SK-N-SH (cell line): ENCODE data around the gene ATG4B. TPM values are rescaled to one million over a fixed set of nuclear protein-coding genes. Genes with fewer than 3 reads are reported as not detected.

Experiments
- CTCF ChIA-PET: fragments of 300-600, 350-600 bp; formaldehyde crosslinking; extraction: SDS; loops from one replicate; lab custom pipeline; 2021; lab: Yijun Ruan, JAX
- POLR2A ChIA-PET: fragments of 350-600 bp; sonication (Branson Sonifier 250); formaldehyde crosslinking; extraction: SDS; loops from one replicate; lab custom pipeline; 2020; ENCODE audit warnings: antibody characterized with exemption, inconsistent platforms; lab: Yijun Ruan, JAX
- DNase-seq: peaks from one replicate; pipeline ENCODE4 v3.0.0; 2012
- H2AFZ ChIP-seq: fragments of 200-600 bp; sonication (generic); 2 replicates; pipeline ENCODE4 v1.8.1; 2016; ENCODE audit warnings: antibody characterized with exemption, mild to moderate bottlenecking, low read depth
- H3F3A ChIP-seq: fragments of 200-600 bp; sonication (generic); replicated peaks from 2 replicates; pipeline ENCODE3; 2016; ENCODE audit warnings: antibody characterized with exemption, mild to moderate bottlenecking; ENCODE audit not compliant: insufficient read depth
- H3K27ac ChIP-seq, 2 experiments: fragments of 200-500 bp in 1 of 2; fragments of 200-600 bp in 1 of 2; sonication (Bioruptor generic) in 1 of 2; sonication (generic), shearing (Covaris generic) in 1 of 2; 2 replicates each; pipeline versions ENCODE4 v1.5.1 to v1.6.1; 2014 to 2016; ENCODE audit warnings: low read depth in 2 of 2, inconsistent platforms in 1 of 2, low read length in 1 of 2, mild to moderate bottlenecking in 1 of 2, mixed read lengths in 1 of 2
- H3K27me3 ChIP-seq: fragments of 200-600 bp; sonication (generic), shearing (Covaris generic); 2 replicates; pipeline ENCODE4 v1.6.1; 2016; ENCODE audit warnings: mixed run types; ENCODE audit not compliant: insufficient read depth
- H3K36me3 ChIP-seq, 2 experiments: fragments of 200-500 bp in 1 of 2; fragments of 200-600 bp in 1 of 2; sonication (Bioruptor generic) in 1 of 2; sonication (generic) in 1 of 2; replicated peaks in 1 of 2; 2 replicates each; pipeline versions ENCODE3 to v1.5.1; 2014 to 2016; ENCODE audit warnings: low read length in 1 of 2, mild to moderate bottlenecking in 1 of 2; ENCODE audit not compliant: insufficient read depth in 2 of 2, control insufficient read depth in 1 of 2
- H3K4me1 ChIP-seq, 2 experiments: fragments of 200-500 bp in 1 of 2; fragments of 200-600 bp in 1 of 2; sonication (Bioruptor generic) in 1 of 2; sonication (generic), shearing (Covaris generic) in 1 of 2; 2 replicates each; pipeline versions ENCODE4 v1.5.1 to v1.6.1; 2014 to 2016; ENCODE audit warnings: low read depth in 1 of 2, low read length in 1 of 2, mixed run types in 1 of 2; ENCODE audit not compliant: insufficient read depth in 2 of 2, control insufficient read depth in 1 of 2
- H3K4me2 ChIP-seq: fragments of 200-600 bp; sonication (generic), shearing (Covaris generic); 2 replicates; pipeline ENCODE4 v1.6.1; 2017; ENCODE audit warnings: mixed run types
- H3K4me3 ChIP-seq, 2 experiments: fragments of 200-500 bp in 1 of 2; fragments of 200-600 bp in 1 of 2; sonication (Bioruptor generic) in 1 of 2; sonication (generic), shearing (Covaris generic) in 1 of 2; 2 replicates each; pipeline versions ENCODE4 v1.5.1 to v1.8.1; 2014 to 2016; ENCODE audit warnings: low read depth in 2 of 2, inconsistent platforms in 1 of 2, low read length in 1 of 2, mild to moderate bottlenecking in 1 of 2, mixed read lengths in 1 of 2, moderate library complexity in 1 of 2
- H3K79me2 ChIP-seq: fragments of 200-600 bp; sonication (generic); 2 replicates; pipeline ENCODE4 v1.8.1; 2017; ENCODE audit warnings: mild to moderate bottlenecking; ENCODE audit not compliant: insufficient read depth
- H3K9ac ChIP-seq: fragments of 200-600 bp; sonication (generic); 2 replicates; pipeline ENCODE4 v1.6.1; 2017; ENCODE audit warnings: mixed run types
- H3K9me2 ChIP-seq: fragments of 200-600 bp; sonication (generic); 2 replicates; pipeline ENCODE4 v1.6.1; 2017; ENCODE audit warnings: mixed run types
- H3K9me3 ChIP-seq: fragments of 200-600 bp; sonication (generic); 2 replicates; pipeline ENCODE4 v1.6.1; 2017; ENCODE audit warnings: mixed run types, mild to moderate bottlenecking, moderate library complexity
- H4K20me1 ChIP-seq: fragments of 200-600 bp; sonication (generic); 2 replicates; pipeline ENCODE4 v1.6.1; 2017; ENCODE audit warnings: mild to moderate bottlenecking, mixed run types; ENCODE audit not compliant: insufficient read depth
- FOSL2 ChIP-seq: IDR thresholded peaks from 2 replicates; pipeline ENCODE4 v1.4.0; 2012; ENCODE audit warnings: low read depth, mild to moderate bottlenecking, moderate library complexity, borderline replicate concordance
- FOXM1 ChIP-seq: IDR thresholded peaks from 2 replicates; pipeline ENCODE4 v1.4.0; 2012; ENCODE audit warnings: low read depth, mild to moderate bottlenecking
- GABPA ChIP-seq: IDR thresholded peaks from 2 replicates; pipeline ENCODE4 v1.4.0; 2012; ENCODE audit warnings: low read depth, mild to moderate bottlenecking
- GATA2 ChIP-seq: sonication (generic); formaldehyde crosslinking; IDR thresholded peaks from 2 replicates; pipeline ENCODE4 v1.5.0; 2020; ENCODE audit warnings: mild to moderate bottlenecking, missing genetic modification reagents
- NFIC ChIP-seq: IDR thresholded peaks from 2 replicates; pipeline ENCODE4 v1.4.0; 2012; ENCODE audit warnings: borderline replicate concordance
- RCOR1 ChIP-seq: fragments of 150-350 bp; IDR thresholded peaks from 2 replicates; pipeline ENCODE4 v1.6.1; 2017; ENCODE audit warnings: antibody characterized with exemption, low read length
- RFX5 ChIP-seq: IDR thresholded peaks from 2 replicates; pipeline ENCODE4 v1.6.1; 2012; ENCODE audit warnings: mild to moderate bottlenecking, improper control_type of control experiment, low read length
- TCF12 ChIP-seq: IDR thresholded peaks from 2 replicates; pipeline ENCODE4 v1.4.0; 2012
- USF1 ChIP-seq: IDR thresholded peaks from 2 replicates; pipeline ENCODE4 v1.4.0; 2012; ENCODE audit warnings: low read depth, borderline replicate concordance
- WGBS: methylation state at CpG from one replicate; pipeline ENCODE4 v1.1.6; 2017; ENCODE audit warnings: low lambda C conversion rate; 5-methylcytosine and 5-hydroxymethylcytosine counted together
- polyA plus RNA-seq, 3 experiments: library from polyadenylated mRNA; depleted of rRNA; stranded (reverse); fragments of >200 nt; gene quantifications; 2 replicates each; pipeline ENCODE4 v1.2.3, GENCODE V29; 2012
- TF ChIP-seq, protein P1 (sequence below): IDR thresholded peaks from 2 replicates; pipeline ENCODE4; 2012
- TF ChIP-seq, protein P2 (sequence below): fragments of 150-350 bp; IDR thresholded peaks from 2 replicates; pipeline ENCODE4 v1.6.1; 2017; ENCODE audit warnings: antibody characterized with exemption, low read length, low read depth, borderline replicate concordance

The ATG4B gene
- polyA plus RNA-seq, 1 of the 3 experiments (the other 2 are of a cell fraction): 107 TPM

DNA sequence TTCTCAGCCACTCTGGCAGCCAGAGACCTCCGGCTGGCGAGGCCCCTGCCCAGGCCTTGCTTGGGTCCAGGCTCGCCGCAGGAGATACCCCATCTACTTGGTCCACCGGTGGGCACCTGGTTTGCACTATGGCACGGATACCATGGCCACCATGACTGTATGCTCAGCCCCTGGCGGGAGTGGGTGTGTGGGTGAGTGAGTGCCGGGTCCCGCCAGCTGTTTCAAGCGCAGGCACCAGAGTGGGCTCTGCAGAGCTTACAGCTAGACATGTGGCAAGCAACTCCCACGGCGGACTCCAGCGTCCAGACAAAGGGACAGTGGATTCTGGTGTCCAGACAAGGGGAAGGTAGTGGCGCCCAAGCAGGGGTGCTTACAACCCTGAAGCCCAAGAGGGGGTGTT is 1.4 kb downstream of the ATG4B start:
- no peak overlapping the region for H2AFZ ChIP-seq
- peaks cover 65% of the 10 kb centered on the region for H4K20me1 ChIP-seq
- WGBS: 86% methylated on average over 7 of the region's 14 CpGs
- H3K9me3 ChIP-seq: no peaks in the 10 kb centered on the region
- TF ChIP-seq USF1 (no peak), FOSL2 (no peak), GATA2 (CRISPR knock-in tag) (no peak), RCOR1 (no peak)
- TF ChIP-seq, protein P1, sequence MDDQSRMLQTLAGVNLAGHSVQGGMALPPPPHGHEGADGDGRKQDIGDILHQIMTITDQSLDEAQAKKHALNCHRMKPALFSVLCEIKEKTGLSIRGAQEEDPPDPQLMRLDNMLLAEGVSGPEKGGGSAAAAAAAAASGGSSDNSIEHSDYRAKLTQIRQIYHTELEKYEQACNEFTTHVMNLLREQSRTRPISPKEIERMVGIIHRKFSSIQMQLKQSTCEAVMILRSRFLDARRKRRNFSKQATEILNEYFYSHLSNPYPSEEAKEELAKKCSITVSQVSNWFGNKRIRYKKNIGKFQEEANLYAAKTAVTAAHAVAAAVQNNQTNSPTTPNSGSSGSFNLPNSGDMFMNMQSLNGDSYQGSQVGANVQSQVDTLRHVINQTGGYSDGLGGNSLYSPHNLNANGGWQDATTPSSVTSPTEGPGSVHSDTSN: no peak
- TF ChIP-seq, all 33 proteins: peak for 0
- H3K27ac ChIP-seq: no peak overlapping the region
- no peaks in the 10 kb centered on the region for H3K9me2 ChIP-seq
- no peak overlapping the region; the same call in 1 of the 2 replicates for H3K9ac ChIP-seq
- H3F3A ChIP-seq: peaks cover 8% of the 10 kb centered on the region
- ChIA-PET CTCF (interaction anchor here (1.7 kb wide), 2 partner anchors 20 to 26 kb away, joined by 7 to 9 read pairs; no protein-coding TSS in a partner anchor), POLR2A (interaction anchor here (0.7 to 2.1 kb wide), 2 partner anchors 95 to 135 kb away, joined by 3 to 4 read pairs; partner anchors contain the start of gene D2HGDH)
- peak overlapping the region; percentile 90 to 92 for H3K4me3 ChIP-seq
- DNase-seq: no peak
- no peaks in the 10 kb centered on the region for H3K27me3 ChIP-seq
- H3K36me3 ChIP-seq: peaks cover 8 to 11% of the 10 kb centered on the region in 2 experiments
- peaks cover 3 to 22% of the 10 kb centered on the region in 2 experiments for H3K4me1 ChIP-seq
- H3K4me2 ChIP-seq: peak overlapping the region; percentile 90
- H3K79me2 ChIP-seq: peaks cover 90% of the 10 kb centered on the region

DNA sequence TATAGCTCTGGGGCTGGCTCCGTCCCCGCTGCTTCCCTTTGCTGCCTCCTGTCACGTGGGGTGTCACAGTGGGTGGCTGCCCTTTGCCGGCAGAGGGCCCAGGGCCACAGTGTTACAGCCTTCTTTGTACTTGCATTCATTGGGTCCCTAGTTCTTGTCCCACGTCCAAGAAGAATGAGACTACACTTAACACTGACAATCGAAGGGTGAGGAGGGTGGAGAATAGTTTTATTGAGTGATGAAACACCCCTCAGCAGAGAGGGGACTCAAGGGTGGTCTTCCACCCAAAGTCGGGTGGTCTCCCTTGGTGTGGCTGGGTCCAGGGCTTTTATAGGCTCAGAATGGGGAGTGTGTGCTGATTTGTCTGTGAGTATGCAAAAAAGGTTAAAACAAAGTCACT is 1.9 kb downstream of the ATG4B start:
- peaks cover 3 to 22% of the 10 kb centered on the region in 2 experiments for H3K4me1 ChIP-seq
- ChIA-PET POLR2A (interaction anchor here (0.7 kb wide), 1 partner anchor 95 kb away, joined by 3 read pairs; the partner anchor contains the start of gene D2HGDH), CTCF (no interaction called here)
- H3K27ac ChIP-seq: no peak overlapping the region
- H4K20me1 ChIP-seq: peaks cover 65% of the 10 kb centered on the region
- no peak overlapping the region for H3K9ac ChIP-seq
- no peaks in the 10 kb centered on the region for H3K27me3 ChIP-seq
- peak overlapping the region; percentile 90; the same call in 1 of the 2 replicates for H3K4me2 ChIP-seq
- no peaks in the 10 kb centered on the region for H3K9me2 ChIP-seq
- no peaks in the 10 kb centered on the region for H3K9me3 ChIP-seq
- H3K4me3 ChIP-seq: no peak overlapping the region
- H2AFZ ChIP-seq: no peak overlapping the region
- DNase-seq: no peak
- 79% methylated on average over 3 of the region's 7 CpGs for WGBS
- TF ChIP-seq GABPA (no peak), RFX5 (no peak), NFIC (no peak), TCF12 (no peak), FOXM1 (no peak), FOSL2 (no peak)
- TF ChIP-seq, protein P2, sequence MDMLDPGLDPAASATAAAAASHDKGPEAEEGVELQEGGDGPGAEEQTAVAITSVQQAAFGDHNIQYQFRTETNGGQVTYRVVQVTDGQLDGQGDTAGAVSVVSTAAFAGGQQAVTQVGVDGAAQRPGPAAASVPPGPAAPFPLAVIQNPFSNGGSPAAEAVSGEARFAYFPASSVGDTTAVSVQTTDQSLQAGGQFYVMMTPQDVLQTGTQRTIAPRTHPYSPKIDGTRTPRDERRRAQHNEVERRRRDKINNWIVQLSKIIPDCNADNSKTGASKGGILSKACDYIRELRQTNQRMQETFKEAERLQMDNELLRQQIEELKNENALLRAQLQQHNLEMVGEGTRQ: no peak
- H3K79me2 ChIP-seq: peaks cover 90% of the 10 kb centered on the region
- H3F3A ChIP-seq: peaks cover 8% of the 10 kb centered on the region
- H3K36me3 ChIP-seq: peaks cover 8% of the 10 kb centered on the region in 2 experiments
